Stimulated activated CD4-positive, alpha-beta T cell treated with anti-CD3 and anti-CD28 coated beads, Interleukin-15, amount 100 ng/mL, for 1 hour (primary cell): ENCODE measurements around the gene SGPL1.
"Not testable (repeated sequence)": the region's sequence is repeated elsewhere in the genome, so short reads cannot be mapped to it uniquely, and the experiment has no call there.

ENCODE experiments used
- DNase-seq, 2 donors: peaks; one replicate each; pipeline ENCODE4 v3.0.0-alpha.2; 2020; ENCODE audit warnings: low read depth in 1 of 2, low spot score in 1 of 2

The SGPL1 gene

GRCh38 chr10:70917226-70917625 is 101.5 kb downstream of the SGPL1 start:
- no peak for DNase-seq

DNA sequence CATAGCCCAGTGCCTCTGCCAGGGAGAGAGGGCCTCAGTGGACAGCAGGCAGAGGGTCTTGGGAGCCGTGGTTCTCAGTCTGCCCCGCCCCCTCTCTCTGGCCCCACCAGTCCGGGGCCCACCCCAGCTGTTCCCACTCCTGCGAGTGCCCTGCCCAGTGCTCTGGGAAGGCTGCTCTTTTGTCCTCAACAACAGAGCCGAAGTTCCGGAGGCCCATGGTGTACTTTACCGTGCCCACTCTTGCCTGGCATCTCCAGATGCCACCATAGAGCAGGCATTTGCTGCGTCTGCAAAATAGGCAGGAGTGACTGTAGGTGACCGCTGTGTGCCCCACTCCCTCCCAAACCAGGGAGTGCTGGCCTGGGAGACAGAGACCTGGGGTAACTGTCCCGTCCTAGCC is 101.9 kb downstream of the SGPL1 start:
- DNase-seq: no peak

- no peak for DNase-seq
Measured at GRCh38 chr10:70918851-70919530, 103.2 kb downstream of the SGPL1 start.

DNA sequence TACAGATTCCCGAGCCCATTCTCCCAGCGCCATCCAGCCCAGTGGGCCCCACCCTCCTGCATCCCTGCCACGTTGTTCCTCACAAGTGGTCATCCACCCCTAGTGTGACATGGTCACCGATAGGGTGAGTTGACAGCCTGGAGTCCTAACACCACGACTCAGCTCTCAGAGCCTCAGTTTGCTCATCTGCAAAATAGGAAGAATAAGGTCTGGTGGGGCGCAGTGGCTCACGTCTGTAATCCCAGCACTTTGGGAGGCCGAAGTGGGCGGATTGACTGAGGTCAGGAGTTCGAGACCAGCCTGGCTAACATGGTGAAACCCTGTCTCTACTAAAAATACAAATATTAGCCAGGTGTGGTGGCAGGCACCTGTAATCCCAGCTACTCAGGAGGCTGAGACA is 104.2 kb downstream of the SGPL1 start:
- DNase-seq: not testable (repeated sequence)

GRCh38 chr10:70920519-70920918 is 104.8 kb downstream of the SGPL1 start:
- no peak for DNase-seq

DNA sequence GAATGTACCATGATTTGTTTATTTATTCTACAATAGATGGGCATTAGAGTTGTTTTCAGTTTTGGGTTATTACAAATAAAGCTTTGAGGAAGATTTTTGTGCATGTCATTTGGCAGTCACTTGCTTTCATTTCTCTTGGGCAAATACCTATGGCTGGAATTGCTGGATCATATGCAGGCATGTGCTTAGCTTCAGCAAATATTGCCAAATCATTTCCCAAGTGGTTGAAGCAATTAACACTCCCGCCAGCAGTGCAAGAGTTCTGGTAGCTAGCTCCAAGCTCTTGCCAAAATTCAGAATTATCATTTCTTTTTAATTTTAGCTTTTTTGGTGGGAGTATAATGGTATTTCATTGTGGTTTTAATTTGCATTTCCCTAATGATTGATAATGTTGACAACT is 105.5 kb downstream of the SGPL1 start:
- no peak for DNase-seq

DNA sequence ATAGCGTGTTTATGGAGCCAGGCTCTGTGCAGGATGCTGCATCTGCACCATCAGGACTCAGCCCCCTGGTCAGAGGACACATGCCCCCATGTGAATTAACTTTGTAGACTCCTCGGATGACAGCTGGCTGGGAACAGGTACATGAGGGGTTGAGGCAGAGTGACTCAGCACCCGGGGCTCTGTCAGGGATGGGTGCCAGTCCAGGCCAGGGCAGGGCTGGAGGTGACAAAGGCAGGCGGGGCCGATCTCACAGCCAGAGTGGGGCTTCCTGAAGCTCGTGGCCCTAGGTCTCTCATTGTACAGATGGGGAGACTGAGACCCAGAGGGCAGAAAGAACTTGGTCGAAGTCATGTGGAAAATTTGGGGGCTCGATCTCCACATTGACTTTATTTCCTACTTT is 107.9 kb downstream of the SGPL1 start:
- DNase-seq: no peak

DNA sequence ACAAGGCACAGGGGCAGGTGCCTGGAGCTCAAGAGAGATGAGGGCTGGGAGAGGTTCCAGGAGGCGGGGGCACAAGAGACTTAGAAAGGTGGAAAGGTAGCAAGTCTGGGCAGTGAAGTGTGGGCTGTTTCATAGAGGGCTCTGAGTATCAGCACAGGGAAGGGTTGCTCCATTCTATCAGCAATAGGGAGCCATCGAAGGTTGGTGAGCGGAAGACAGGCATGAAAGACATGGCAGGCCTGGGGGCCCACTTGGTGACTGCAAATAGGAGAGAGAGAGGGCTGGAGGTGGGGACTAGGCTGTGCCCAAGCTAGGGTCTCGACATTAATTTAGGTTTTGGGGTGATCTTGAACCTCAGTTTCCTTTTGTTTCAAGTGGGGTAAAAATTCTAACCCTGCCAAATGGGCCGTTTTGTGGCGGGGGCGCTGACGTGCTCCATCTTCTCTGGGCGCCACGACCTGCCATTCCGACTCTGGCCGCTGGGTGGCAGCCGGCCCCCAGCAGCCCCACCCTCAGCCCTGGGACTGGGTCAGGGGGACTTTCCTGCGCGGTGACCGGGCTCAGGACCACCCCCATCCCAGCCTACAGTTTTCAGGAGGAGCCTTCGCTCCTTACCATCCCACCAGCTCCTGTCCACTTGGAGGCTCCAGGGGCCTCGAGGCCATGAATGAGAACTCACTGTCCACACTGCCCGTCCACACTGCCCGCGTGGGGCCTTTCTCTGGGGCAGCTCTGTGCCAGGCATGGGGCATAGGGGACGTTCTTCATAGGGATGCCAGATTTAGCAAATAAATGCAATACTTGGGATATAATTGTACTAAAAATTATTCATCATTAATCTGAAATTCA is 109.9 kb downstream of the SGPL1 start:
- peak in 1 of 2 donors; percentile 46 for DNase-seq

- no peak for DNase-seq
Measured at GRCh38 chr10:70926226-70927000, 110.7 kb downstream of the SGPL1 start.

- no peak for DNase-seq
Measured at GRCh38 chr10:70927189-70927943, 111.6 kb downstream of the SGPL1 start.

DNA sequence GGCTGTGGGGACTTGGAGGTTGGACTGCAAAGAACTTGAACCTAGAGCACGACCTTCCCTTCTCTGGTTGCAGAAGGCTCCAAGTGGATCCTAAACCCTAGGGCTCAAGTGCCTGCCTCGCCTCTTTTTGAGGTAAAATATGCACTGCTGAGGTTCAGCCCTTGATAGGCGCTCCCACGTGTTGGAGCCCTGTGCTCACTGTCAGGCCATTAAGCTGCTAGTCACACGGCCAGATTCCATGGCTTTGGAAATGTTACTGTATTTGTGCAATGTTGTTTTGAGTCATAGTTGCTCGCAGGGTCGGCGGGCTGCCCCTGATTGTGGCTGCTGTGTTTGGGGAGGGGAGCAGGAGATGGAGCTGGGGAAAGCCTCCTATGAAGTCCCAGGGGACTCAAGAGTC is 112.4 kb downstream of the SGPL1 start:
- no peak for DNase-seq

- DNase-seq: no peak
Measured at GRCh38 chr10:70930263-70931000, 114.7 kb downstream of the SGPL1 start.
